Right atrium auricular region (tissue), 2 donors: ENCODE results near the gene UXS1. TPM values are rescaled to one million over a fixed set of nuclear protein-coding genes. Genes with fewer than 3 reads are reported as not detected.

Experiments used
- DNase-seq: peaks from one replicate; pipeline ENCODE4 v3.0.0-alpha.2; 2019; ENCODE audit warnings: low spot score
- H3K27ac ChIP-seq, 2 donors: fragments of 200-600 bp; sonication (generic); 1 replicate in 1 of 2; 2 replicates in 1 of 2; pipeline ENCODE4 v1.5.1; 2016 to 2019
- H3K27me3 ChIP-seq, 2 donors: fragments of 200-600 bp; sonication (generic); one replicate each; pipeline versions ENCODE4 v1.5.1 to v1.6.0; 2017 to 2019
- H3K36me3 ChIP-seq: fragments of 200-600 bp; sonication (generic); one replicate; pipeline ENCODE4 v1.5.1; 2016
- H3K4me1 ChIP-seq, 2 donors: fragments of 200-600 bp; sonication (generic); one replicate each; pipeline versions ENCODE4 v1.5.1 to v1.6.0; 2017 to 2019
- H3K4me3 ChIP-seq, 2 donors: fragments of 200-600 bp; sonication (generic); 1 replicate in 1 of 2; 2 replicates in 1 of 2; pipeline ENCODE4 v1.5.1; 2017 to 2019; ENCODE audit warnings: mild to moderate bottlenecking in 1 of 2, moderate library complexity in 1 of 2
- H3K9me3 ChIP-seq, 2 donors: fragments of 200-600 bp; sonication (generic); one replicate each; pipeline ENCODE4 v1.5.1; 2019
- total RNA-seq, 2 donors: library from RNA; depleted of rRNA; stranded (reverse); fragments of >200 nt; gene quantifications; one replicate each; pipeline ENCODE4 v1.1.0, GENCODE V29; 2016
- TF ChIP-seq, protein P1 (sequence below), 2 donors: fragments of 200-600 bp; sonication (generic); IDR thresholded peaks; one replicate each; pipeline ENCODE4 v1.5.1; 2019; ENCODE audit warnings: antibody characterized with exemption in 2 of 2

The UXS1 gene
- total RNA-seq, 2 donors from 2014 or later = 25.0 to 33.5 TPM

DNA sequence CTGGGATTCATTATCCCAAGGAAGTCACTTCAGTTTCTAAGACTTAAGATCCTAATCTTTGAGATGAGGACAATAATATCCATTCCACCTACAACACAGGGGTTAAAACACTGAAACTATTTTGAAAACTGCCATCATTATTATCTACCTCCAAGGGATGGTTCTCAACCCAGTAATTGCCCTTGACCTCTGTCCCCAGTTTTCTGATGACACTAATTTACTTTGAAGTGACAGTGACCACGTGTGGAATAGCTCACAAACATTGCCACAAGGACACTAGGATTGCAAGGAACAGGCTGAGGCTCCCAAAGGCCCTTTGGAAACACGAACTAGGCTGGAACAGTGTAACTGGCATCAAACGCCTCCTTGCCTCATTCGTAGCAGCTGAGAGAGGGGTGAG is 78.4 kb downstream of the UXS1 start:
- H3K36me3 ChIP-seq = peaks cover 6% of the 10 kb centered on the region
- H3K27ac ChIP-seq = no peak overlapping the region
- no peak for DNase-seq
- no peaks in the 10 kb centered on the region for H3K9me3 ChIP-seq
- H3K4me3 ChIP-seq = no peak overlapping the region
- TF ChIP-seq, protein P1, sequence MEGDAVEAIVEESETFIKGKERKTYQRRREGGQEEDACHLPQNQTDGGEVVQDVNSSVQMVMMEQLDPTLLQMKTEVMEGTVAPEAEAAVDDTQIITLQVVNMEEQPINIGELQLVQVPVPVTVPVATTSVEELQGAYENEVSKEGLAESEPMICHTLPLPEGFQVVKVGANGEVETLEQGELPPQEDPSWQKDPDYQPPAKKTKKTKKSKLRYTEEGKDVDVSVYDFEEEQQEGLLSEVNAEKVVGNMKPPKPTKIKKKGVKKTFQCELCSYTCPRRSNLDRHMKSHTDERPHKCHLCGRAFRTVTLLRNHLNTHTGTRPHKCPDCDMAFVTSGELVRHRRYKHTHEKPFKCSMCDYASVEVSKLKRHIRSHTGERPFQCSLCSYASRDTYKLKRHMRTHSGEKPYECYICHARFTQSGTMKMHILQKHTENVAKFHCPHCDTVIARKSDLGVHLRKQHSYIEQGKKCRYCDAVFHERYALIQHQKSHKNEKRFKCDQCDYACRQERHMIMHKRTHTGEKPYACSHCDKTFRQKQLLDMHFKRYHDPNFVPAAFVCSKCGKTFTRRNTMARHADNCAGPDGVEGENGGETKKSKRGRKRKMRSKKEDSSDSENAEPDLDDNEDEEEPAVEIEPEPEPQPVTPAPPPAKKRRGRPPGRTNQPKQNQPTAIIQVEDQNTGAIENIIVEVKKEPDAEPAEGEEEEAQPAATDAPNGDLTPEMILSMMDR (IDR thresholded peaks at IDR 0.05) = no peak
- H3K27me3 ChIP-seq = no peaks in the 10 kb centered on the region
- peaks cover 0 to 21% of the 10 kb centered on the region in 2 donors for H3K4me1 ChIP-seq

DNA sequence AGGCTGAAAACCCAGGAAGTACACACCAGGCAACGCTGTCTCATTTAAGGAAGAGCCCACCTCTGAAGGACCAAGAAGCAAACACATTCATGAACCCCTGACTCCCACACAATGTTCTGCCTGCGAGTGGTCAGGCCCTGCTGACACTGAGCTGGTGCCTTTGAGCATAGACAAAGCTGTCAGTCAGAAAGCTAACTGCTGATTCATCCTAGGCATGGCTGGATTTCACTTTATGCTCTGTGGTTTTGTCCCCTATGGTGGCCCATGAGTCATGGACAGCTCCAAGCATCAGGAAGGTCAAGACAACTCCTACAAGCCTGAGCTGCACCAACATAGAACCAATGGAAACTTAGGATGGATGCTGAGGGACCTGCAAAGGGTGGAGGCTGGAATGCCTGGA is 78.9 kb downstream of the UXS1 start:
- no peaks in the 10 kb centered on the region for H3K27me3 ChIP-seq

DNA sequence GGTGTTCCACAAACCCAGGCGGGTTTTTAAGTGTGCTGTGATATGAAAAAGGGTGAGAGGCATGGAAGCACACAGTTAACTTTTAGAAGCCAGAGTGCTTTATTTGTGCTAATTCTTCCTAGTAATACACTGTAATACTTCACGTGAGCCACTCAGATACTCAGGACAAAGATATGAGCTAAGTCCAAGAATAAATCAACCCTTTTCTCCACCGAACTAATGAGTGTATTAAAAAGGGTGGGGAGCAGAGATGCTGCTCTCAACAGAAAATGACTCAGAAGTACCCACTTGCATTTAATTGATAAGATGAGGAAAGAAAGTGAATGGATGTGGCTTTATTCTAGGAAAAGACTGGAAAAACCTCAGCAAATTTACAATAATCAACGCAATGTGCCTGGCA is 79.9 kb downstream of the UXS1 start:
- Histone ChIP-seq H3K27ac (no peak overlapping the region), H3K4me3 (no peak overlapping the region), H3K27me3 (no peaks in the 10 kb centered on the region), H3K36me3 (peaks cover 6% of the 10 kb centered on the region), H3K9me3 (no peaks in the 10 kb centered on the region), H3K4me1 (peaks cover 0 to 21% of the 10 kb centered on the region in 2 donors)
- TF ChIP-seq, protein P1 (IDR thresholded peaks at IDR 0.05) = no peak
- DNase-seq = no peak

More for the DNA sequence above, 78.9 kb downstream of the UXS1 start:
- Histone ChIP-seq H3K9me3 (no peaks in the 10 kb centered on the region), H3K4me1 (peaks cover 0 to 21% of the 10 kb centered on the region in 2 donors), H3K4me3 (no peak overlapping the region), H3K27ac (no peak overlapping the region), H3K36me3 (peaks cover 6% of the 10 kb centered on the region)
- no peak for DNase-seq
- TF ChIP-seq, protein P1 (IDR thresholded peaks at IDR 0.05) = no peak

DNA sequence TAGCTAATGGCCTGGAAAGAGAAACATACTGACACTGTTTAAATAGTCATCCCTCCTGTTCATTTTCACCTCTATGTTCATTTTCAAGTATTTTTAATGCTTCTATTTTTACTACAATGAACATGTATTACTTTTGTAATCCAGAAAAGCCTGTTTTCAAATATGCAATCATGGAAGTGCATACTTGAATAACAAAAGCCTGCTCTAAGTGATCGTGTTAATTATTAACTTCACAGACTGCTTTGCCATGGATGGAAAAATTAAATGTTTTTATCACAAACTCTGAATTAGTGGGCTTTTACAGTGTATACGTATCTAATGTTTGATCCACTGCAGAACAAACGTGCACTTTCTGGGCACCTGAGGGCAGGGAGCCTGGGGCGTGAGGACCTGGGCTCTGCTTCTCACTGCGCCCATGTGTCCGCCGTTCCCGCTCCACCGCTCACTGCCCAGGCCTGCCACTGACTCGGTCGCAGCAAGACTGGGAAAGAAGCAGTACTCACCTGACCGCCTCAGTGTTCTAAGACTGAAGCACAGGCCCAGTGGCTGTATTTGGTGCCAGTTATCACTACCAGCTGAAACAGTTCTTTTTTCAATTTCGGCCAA is 80.6 kb downstream of the UXS1 start:
- Histone ChIP-seq H3K27ac (no peak overlapping the region), H3K36me3 (peaks cover 6% of the 10 kb centered on the region)
- TF ChIP-seq, protein P1 (IDR thresholded peaks at IDR 0.05) = no peak

DNA sequence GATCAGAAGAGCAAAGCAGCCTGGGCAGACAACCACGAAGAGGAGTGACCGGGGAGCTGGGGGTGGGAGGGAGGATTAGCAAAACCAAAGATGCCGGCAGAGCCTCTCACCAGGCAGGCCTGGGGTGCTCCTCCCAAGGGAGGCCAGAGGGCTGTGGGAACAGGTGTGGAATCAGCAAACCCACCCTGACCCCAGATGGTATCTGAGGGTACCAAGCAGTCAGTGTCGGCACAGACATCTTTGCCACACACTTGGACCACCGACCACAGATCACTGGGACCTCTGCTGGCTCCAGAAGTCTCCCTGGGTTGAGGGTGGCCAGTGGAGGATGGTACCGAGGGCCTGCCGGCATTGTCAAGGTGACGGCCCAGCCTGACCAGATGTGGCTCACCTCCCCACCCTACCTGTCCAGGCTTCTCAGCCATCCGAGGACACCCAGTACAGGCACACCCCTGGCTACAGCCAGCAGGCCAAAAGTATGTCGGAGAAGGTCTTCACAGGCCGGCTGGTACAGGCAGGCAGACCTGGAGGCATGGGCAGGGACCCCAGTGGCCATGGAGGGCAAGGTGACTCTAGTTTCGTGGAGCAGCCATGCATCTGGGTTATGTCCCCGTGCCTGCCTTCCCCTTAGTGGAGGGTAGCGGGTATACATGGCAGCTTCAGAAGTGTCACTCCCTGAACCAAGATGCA is 82.1 kb downstream of the UXS1 start:
- TF ChIP-seq, protein P1 (IDR thresholded peaks at IDR 0.05) = no peak
- peaks cover 6% of the 10 kb centered on the region for H3K36me3 ChIP-seq

More for the DNA sequence above, 80.6 kb downstream of the UXS1 start:
- Histone ChIP-seq H3K9me3 (no peaks in the 10 kb centered on the region), H3K4me1 (peaks cover 0 to 21% of the 10 kb centered on the region in 2 donors), H3K4me3 (no peak overlapping the region), H3K27me3 (no peaks in the 10 kb centered on the region)
- no peak for DNase-seq

More for the DNA sequence above, 82.1 kb downstream of the UXS1 start:
- DNase-seq = no peak
- peaks cover 0 to 15% of the 10 kb centered on the region in 2 donors for H3K4me1 ChIP-seq
- H3K4me3 ChIP-seq = no peak overlapping the region
- H3K27ac ChIP-seq = no peak overlapping the region
- H3K9me3 ChIP-seq = no peaks in the 10 kb centered on the region
- no peaks in the 10 kb centered on the region for H3K27me3 ChIP-seq
